Neural cell (in vitro differentiated cells): ENCODE measurements around the gene GFI1. TPM values are rescaled to one million over a fixed set of nuclear protein-coding genes. Genes with fewer than 3 reads are reported as not detected.

Experiments
- H2AFZ ChIP-seq: fragments of 200-600, 300-800 bp; sonication (generic), shearing (Covaris generic); 2 replicates; pipeline ENCODE4 v1.6.0; 2014; ENCODE audit warnings: low read depth, mild to moderate bottlenecking, antibody characterized with exemption, low read length, moderate library complexity
- H3F3A ChIP-seq: fragments of 200-600 bp; shearing (Covaris generic); 2 replicates; pipeline ENCODE4 v1.6.1; 2016; ENCODE audit warnings: mild to moderate bottlenecking, moderate library complexity, mixed read lengths, antibody characterized with exemption, low read length; ENCODE audit not compliant: insufficient read depth, poor library complexity, severe bottlenecking
- H3K27ac ChIP-seq: fragments of 200-600, 300-800 bp; sonication (generic), shearing (Covaris generic); 2 replicates; pipeline ENCODE4 v1.5.1; 2014; ENCODE audit warnings: mild to moderate bottlenecking, low read length, moderate library complexity
- H3K27me3 ChIP-seq: fragments of 300-800, 200-600 bp; sonication (generic), shearing (Covaris generic); 2 replicates; pipeline ENCODE4 v1.6.0; 2014; ENCODE audit warnings: mild to moderate bottlenecking, low read depth, low read length, moderate library complexity; ENCODE audit not compliant: insufficient read depth
- H3K36me3 ChIP-seq: fragments of 300-800, 200-600 bp; sonication (generic), shearing (Covaris generic); 2 replicates; pipeline ENCODE4 v1.5.1; 2014; ENCODE audit warnings: mild to moderate bottlenecking, antibody characterized with exemption, low read length, moderate library complexity; ENCODE audit not compliant: insufficient read depth
- H3K4me2 ChIP-seq: fragments of 300-800, 200-600 bp; sonication (generic), shearing (Covaris generic); 2 replicates; pipeline ENCODE4 v1.6.0; 2014; ENCODE audit warnings: mild to moderate bottlenecking, low read length
- H3K4me3 ChIP-seq: fragments of 300-800, 200-600 bp; sonication (generic), shearing (Covaris generic); 2 replicates; pipeline ENCODE4 v1.5.1; 2014; ENCODE audit warnings: mild to moderate bottlenecking, low read length, moderate library complexity
- H3K79me2 ChIP-seq: fragments of 200-600 bp; shearing (Covaris generic); replicated peaks from 2 replicates; pipeline ENCODE4 v1.6.0; 2014; ENCODE audit warnings: mild to moderate bottlenecking, low read length, moderate library complexity; ENCODE audit not compliant: insufficient read depth
- H3K9ac ChIP-seq: fragments of 300-800, 200-600 bp; sonication (generic), shearing (Covaris generic); 2 replicates; pipeline ENCODE4 v1.6.1; 2016; ENCODE audit warnings: mild to moderate bottlenecking, low read length, mixed read lengths
- H3K9me2 ChIP-seq: fragments of 200-600 bp; shearing (Covaris generic); 2 replicates; pipeline ENCODE4 v1.6.1; 2016; ENCODE audit warnings: mild to moderate bottlenecking, low read length, mixed read lengths; ENCODE audit not compliant: insufficient read depth
- H3K9me3 ChIP-seq: fragments of 200-600, 300-800 bp; sonication (generic), shearing (Covaris generic); 2 replicates; pipeline ENCODE4 v1.6.1; 2016; ENCODE audit warnings: mild to moderate bottlenecking, mixed run types, low read length, moderate library complexity, mixed read lengths
- H4K20me1 ChIP-seq: fragments of 200-600 bp; shearing (Covaris generic); 2 replicates; pipeline ENCODE4 v1.6.1; 2016; ENCODE audit warnings: mild to moderate bottlenecking, mixed run types; ENCODE audit not compliant: insufficient read depth
- EP300 ChIP-seq: fragments of 450-650 bp; conservative IDR thresholded peaks from 2 replicates; pipeline ENCODE4 v1.6.1; 2014; ENCODE audit warnings: antibody characterized with exemption, mild to moderate bottlenecking, moderate library complexity; ENCODE audit not compliant: poor library complexity, severe bottlenecking
- EZH2 ChIP-seq: fragments of 200-600, 300-800 bp; shearing (Covaris generic), sonication (generic); IDR thresholded peaks from 2 replicates; pipeline ENCODE4 v1.6.1; 2014; ENCODE audit warnings: antibody characterized with exemption, low read length, borderline replicate concordance, mild to moderate bottlenecking; ENCODE audit not compliant: insufficient read depth, poor library complexity, severe bottlenecking
- MXI1 ChIP-seq: fragments of 450-650 bp; conservative IDR thresholded peaks from 2 replicates; pipeline ENCODE4 v1.6.1; 2014; ENCODE audit warnings: antibody characterized with exemption, mild to moderate bottlenecking; ENCODE audit not compliant: poor library complexity, severe bottlenecking
- POLR2AphosphoS5 ChIP-seq: IDR thresholded peaks from 2 replicates; pipeline ENCODE4 v1.6.1; 2012
- RAD21 ChIP-seq: fragments of 450-650 bp; conservative IDR thresholded peaks from 2 replicates; pipeline ENCODE4 v1.6.1; 2014; ENCODE audit warnings: antibody characterized with exemption, mild to moderate bottlenecking, moderate library complexity
- REST ChIP-seq: IDR thresholded peaks from 2 replicates; pipeline ENCODE4 v1.6.1; 2012; ENCODE audit warnings: borderline replicate concordance
- SMC3 ChIP-seq: fragments of 450-650 bp; conservative IDR thresholded peaks from 2 replicates; pipeline ENCODE4 v1.6.1; 2014; ENCODE audit warnings: antibody characterized with exemption, mild to moderate bottlenecking, moderate library complexity; ENCODE audit not compliant: poor library complexity
- TAF1 ChIP-seq: IDR thresholded peaks from 2 replicates; pipeline ENCODE4 v1.6.1; 2012; ENCODE audit warnings: low read depth
- polyA plus RNA-seq: library from polyadenylated mRNA; depleted of rRNA; stranded (reverse); fragments of >200 nt; gene quantifications from 2 replicates; pipeline ENCODE4 v1.2.3, GENCODE V29; 2014
- TF ChIP-seq, protein P1 (sequence below): fragments of 450-650 bp; IDR thresholded peaks from 2 replicates; pipeline ENCODE4 v1.5.1; 2014; ENCODE audit warnings: antibody characterized with exemption, mild to moderate bottlenecking, moderate library complexity; ENCODE audit not compliant: poor library complexity, severe bottlenecking

The GFI1 gene
- polyA plus RNA-seq, 1 donor from 2014 or later = not detected

- Histone ChIP-seq H3K79me2 (no peaks in the 10 kb centered on the region), H3K9ac (no peak overlapping the region), H4K20me1 (no peaks in the 10 kb centered on the region), H3F3A (no peaks in the 10 kb centered on the region), H3K4me2 (no peak overlapping the region), H3K9me2 (no peaks in the 10 kb centered on the region), H3K27ac (no peak overlapping the region), H3K9me3 (no peaks in the 10 kb centered on the region), H3K27me3 (no peaks in the 10 kb centered on the region), H2AFZ (no peak overlapping the region), H3K36me3 (no peaks in the 10 kb centered on the region), H3K4me3 (no peak overlapping the region)
- TF ChIP-seq REST (no peak), RAD21 (no peak), SMC3 (no peak), EZH2 (no peak), TAF1 (no peak), EP300 (no peak), POLR2AphosphoS5 (no peak), MXI1 (no peak)
- TF ChIP-seq, protein P1, sequence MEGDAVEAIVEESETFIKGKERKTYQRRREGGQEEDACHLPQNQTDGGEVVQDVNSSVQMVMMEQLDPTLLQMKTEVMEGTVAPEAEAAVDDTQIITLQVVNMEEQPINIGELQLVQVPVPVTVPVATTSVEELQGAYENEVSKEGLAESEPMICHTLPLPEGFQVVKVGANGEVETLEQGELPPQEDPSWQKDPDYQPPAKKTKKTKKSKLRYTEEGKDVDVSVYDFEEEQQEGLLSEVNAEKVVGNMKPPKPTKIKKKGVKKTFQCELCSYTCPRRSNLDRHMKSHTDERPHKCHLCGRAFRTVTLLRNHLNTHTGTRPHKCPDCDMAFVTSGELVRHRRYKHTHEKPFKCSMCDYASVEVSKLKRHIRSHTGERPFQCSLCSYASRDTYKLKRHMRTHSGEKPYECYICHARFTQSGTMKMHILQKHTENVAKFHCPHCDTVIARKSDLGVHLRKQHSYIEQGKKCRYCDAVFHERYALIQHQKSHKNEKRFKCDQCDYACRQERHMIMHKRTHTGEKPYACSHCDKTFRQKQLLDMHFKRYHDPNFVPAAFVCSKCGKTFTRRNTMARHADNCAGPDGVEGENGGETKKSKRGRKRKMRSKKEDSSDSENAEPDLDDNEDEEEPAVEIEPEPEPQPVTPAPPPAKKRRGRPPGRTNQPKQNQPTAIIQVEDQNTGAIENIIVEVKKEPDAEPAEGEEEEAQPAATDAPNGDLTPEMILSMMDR = no peak
These were observed 32.3 kb upstream of the GFI1 start for GRCh38 chr1:92519043-92519442.

DNA sequence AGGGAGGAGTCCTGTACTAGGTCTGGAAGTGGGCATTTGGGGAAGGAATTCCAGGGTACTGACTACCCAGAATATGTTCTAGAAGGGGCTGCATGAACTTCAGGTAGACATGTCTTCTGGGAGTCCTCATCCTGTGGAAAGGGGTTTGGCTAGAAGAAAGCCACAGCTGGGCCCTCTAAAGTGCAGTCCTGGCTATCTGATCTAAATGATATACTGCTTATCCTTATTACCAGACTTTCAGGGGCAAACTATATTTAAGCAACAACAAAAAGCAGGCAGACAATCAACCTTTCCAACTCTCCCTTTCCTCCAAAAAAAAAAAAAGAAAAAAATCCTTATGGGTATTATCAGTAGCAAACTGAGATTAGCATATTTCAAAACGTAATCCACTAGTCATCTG is 29.8 kb upstream of the GFI1 start:
- Histone ChIP-seq H3K9me3 (no peaks in the 10 kb centered on the region), H3K4me3 (no peak overlapping the region), H3K9ac (no peak overlapping the region), H3K79me2 (no peaks in the 10 kb centered on the region), H4K20me1 (no peaks in the 10 kb centered on the region), H3K27me3 (no peaks in the 10 kb centered on the region), H3K36me3 (no peaks in the 10 kb centered on the region), H3F3A (no peaks in the 10 kb centered on the region), H2AFZ (no peak overlapping the region), H3K9me2 (no peaks in the 10 kb centered on the region), H3K27ac (no peak overlapping the region), H3K4me2 (no peak overlapping the region)
- TF ChIP-seq EZH2 (no peak), TAF1 (no peak), REST (no peak), RAD21 (no peak), EP300 (no peak)
